ENCODE results near the gene SLC37A1. TPM values are rescaled to one million over a fixed set of nuclear protein-coding genes. Genes with fewer than 3 reads are reported as not detected.

SLC37A1 gene
- total and polyA plus RNA-seq, 2 of the 13 experiments (the other 11 are each of a cell fraction or from before 2014, with no cell fraction given), result 0.22 to 0.40 TPM

DNA sequence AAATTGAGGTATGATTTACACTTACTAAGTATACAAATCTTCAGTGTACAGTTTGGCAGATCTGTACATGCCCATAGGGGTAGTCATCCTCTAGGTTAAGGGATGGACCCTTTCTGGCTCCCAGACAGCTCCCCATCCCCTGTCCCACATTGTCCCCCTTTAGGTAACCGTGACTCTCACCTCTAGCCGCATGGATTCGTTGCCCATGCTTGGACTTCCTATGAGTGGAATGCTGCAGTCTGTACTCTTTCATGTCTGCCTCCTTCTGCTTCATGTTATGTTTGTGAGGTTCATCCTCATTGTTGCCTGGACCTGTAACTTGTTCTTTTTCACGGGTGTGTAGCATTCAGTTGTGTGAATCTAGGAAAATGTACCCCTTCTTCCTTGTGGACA lies 20.3 kb downstream of the SLC37A1 start:
- H4K20me1 ChIP-seq (ENCODE audit: insufficient read depth, low read length), result no peaks in the 10 kb centered on the region
- H3K4me3 ChIP-seq (replicated peaks in 1 of 3; ENCODE audit: insufficient read depth in 1 of 3, low read depth in 2 of 3, low read length in 3 of 3), result no peak overlapping the region
- DNase-seq (ENCODE audit: low spot score) (no peak), ATAC-seq (no peak), FAIRE-seq (no peak)
- no peak for TF ChIP-seq NAIF1 (CRISPR knock-in tag; IDR thresholded peaks at IDR 0.05; ENCODE audit: borderline replicate concordance)
- TF ChIP-seq, protein P1, sequence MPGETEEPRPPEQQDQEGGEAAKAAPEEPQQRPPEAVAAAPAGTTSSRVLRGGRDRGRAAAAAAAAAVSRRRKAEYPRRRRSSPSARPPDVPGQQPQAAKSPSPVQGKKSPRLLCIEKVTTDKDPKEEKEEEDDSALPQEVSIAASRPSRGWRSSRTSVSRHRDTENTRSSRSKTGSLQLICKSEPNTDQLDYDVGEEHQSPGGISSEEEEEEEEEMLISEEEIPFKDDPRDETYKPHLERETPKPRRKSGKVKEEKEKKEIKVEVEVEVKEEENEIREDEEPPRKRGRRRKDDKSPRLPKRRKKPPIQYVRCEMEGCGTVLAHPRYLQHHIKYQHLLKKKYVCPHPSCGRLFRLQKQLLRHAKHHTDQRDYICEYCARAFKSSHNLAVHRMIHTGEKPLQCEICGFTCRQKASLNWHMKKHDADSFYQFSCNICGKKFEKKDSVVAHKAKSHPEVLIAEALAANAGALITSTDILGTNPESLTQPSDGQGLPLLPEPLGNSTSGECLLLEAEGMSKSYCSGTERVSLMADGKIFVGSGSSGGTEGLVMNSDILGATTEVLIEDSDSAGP (CRISPR knock-in tag; IDR thresholded peaks at IDR 0.05; ENCODE audit: borderline replicate concordance), result no peak
- no peak for TF ChIP-seq SUZ12 (IDR thresholded peaks at IDR 0.05; ENCODE audit: low read depth, low read length)
- no peak for TF ChIP-seq ZFP36 (IDR thresholded peaks at IDR 0.05; ENCODE audit: borderline replicate concordance, low read depth, low read length, partially characterized antibody)
- TF ChIP-seq ZNF547 (CRISPR knock-in tag; IDR thresholded peaks at IDR 0.05), result no peak
- TF ChIP-seq ZSCAN21 (CRISPR knock-in tag; IDR thresholded peaks at IDR 0.05; ENCODE audit: borderline replicate concordance), result no peak
- TF ChIP-seq MEIS1 (CRISPR knock-in tag; IDR thresholded peaks at IDR 0.05; ENCODE audit: borderline replicate concordance), result no peak
- TF ChIP-seq, protein P2, sequence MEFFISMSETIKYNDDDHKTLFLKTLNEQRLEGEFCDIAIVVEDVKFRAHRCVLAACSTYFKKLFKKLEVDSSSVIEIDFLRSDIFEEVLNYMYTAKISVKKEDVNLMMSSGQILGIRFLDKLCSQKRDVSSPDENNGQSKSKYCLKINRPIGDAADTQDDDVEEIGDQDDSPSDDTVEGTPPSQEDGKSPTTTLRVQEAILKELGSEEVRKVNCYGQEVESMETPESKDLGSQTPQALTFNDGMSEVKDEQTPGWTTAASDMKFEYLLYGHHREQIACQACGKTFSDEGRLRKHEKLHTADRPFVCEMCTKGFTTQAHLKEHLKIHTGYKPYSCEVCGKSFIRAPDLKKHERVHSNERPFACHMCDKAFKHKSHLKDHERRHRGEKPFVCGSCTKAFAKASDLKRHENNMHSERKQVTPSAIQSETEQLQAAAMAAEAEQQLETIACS (CRISPR knock-in tag; IDR thresholded peaks at IDR 0.05), result no peak
- TF ChIP-seq ZNF484 (CRISPR knock-in tag; IDR thresholded peaks at IDR 0.05; ENCODE audit: borderline replicate concordance, low read depth), result no peak
- TF ChIP-seq ZNF205 (CRISPR knock-in tag; IDR thresholded peaks at IDR 0.05), result no peak
- TF ChIP-seq, protein P3, sequence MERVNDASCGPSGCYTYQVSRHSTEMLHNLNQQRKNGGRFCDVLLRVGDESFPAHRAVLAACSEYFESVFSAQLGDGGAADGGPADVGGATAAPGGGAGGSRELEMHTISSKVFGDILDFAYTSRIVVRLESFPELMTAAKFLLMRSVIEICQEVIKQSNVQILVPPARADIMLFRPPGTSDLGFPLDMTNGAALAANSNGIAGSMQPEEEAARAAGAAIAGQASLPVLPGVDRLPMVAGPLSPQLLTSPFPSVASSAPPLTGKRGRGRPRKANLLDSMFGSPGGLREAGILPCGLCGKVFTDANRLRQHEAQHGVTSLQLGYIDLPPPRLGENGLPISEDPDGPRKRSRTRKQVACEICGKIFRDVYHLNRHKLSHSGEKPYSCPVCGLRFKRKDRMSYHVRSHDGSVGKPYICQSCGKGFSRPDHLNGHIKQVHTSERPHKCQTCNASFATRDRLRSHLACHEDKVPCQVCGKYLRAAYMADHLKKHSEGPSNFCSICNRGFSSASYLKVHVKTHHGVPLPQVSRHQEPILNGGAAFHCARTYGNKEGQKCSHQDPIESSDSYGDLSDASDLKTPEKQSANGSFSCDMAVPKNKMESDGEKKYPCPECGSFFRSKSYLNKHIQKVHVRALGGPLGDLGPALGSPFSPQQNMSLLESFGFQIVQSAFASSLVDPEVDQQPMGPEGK (CRISPR knock-in tag; IDR thresholded peaks at IDR 0.05), result no peak
- CTCF ChIA-PET (ENCODE audit: low intra/inter-chr PET ratio, low total read pairs), result no interaction called here
- H2AFZ ChIP-seq (ENCODE audit: low read length), result no peak overlapping the region
- no peak overlapping the region for H3K4me2 ChIP-seq (ENCODE audit: low read depth, low read length)
- in situ Hi-C loops (cut with HindIII; ENCODE audit: extremely low pct_ligation_motif_present, low pct_unique_long_range_greater_than_20kb), result no loop called here
- no peaks in the 10 kb centered on the region for H3K9me3 ChIP-seq (ENCODE audit: low read length)
- no peaks in the 10 kb centered on the region for H3K4me1 ChIP-seq (ENCODE audit: insufficient read depth, low read length)
- H3K79me2 ChIP-seq (ENCODE audit: insufficient read depth, low read length), result no peaks in the 10 kb centered on the region
- no peak overlapping the region for H3K9ac ChIP-seq (ENCODE audit: insufficient read depth, low read depth, low read length)
- POLR2A ChIA-PET, result no interaction called here
- no peaks in the 10 kb centered on the region for H3K36me3 ChIP-seq (replicated peaks in 1 of 2; ENCODE audit: control insufficient read depth in 1 of 2, insufficient read depth in 2 of 2, low read length in 2 of 2)
- intact Hi-C loops (cut with micrococcal nuclease; ENCODE audit: unreplicated experiment), result no loop called here
- BruUV-seq (replicated peaks), result no TSS peak
- H3K27me3 ChIP-seq (ENCODE audit: control insufficient read depth in 1 of 2, insufficient read depth in 2 of 2, low read length in 2 of 2), result no peaks in the 10 kb centered on the region; a peak in 1 of 5 replicates
- H3K27ac ChIP-seq (ENCODE audit: extremely low read length, insufficient read depth, low read length), result no peak overlapping the region
- WGBS (ENCODE audit: low lambda C conversion rate), result 7% methylated on average over 4 of the region's 4 CpGs

Measured in HepG2 (cell line).